Fibroblast of peridontal ligament (primary cell): ENCODE data around the gene PLEKHJ1.

Source experiments
- DNase-seq: peaks from one replicate; pipeline ENCODE4 v3.0.0-alpha.2; 2010; ENCODE audit errors: extremely low read depth

Gene PLEKHJ1

DNA sequence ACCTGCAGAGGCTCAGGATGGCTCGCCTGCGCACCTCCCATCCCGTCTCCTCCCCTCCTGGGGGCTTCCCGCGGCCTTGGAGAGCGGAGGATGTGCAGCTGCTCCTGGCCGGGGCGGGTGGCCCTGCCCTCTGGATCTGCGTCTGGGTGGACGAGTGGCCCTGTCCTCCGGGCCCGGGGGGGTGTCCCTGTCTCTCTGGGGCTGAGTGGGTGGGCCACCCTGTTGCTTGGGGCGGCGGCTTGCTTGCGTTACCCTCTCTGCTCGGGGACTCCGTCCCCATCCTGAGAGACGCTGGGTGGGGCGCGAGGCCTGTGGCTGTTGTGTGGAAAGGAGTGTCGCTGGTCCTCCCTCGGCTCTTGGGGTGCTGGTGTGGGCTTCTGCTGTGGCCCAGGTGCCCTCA, 37.8 kb downstream of the PLEKHJ1 start:
- no peak for DNase-seq

- DNase-seq: no peak
Measured at GRCh38 chr19:2197270-2197669, 38.9 kb downstream of the PLEKHJ1 start.

GRCh38 chr19:2195914-2196313, 40.2 kb downstream of the PLEKHJ1 start:
- DNase-seq: no peak

DNA sequence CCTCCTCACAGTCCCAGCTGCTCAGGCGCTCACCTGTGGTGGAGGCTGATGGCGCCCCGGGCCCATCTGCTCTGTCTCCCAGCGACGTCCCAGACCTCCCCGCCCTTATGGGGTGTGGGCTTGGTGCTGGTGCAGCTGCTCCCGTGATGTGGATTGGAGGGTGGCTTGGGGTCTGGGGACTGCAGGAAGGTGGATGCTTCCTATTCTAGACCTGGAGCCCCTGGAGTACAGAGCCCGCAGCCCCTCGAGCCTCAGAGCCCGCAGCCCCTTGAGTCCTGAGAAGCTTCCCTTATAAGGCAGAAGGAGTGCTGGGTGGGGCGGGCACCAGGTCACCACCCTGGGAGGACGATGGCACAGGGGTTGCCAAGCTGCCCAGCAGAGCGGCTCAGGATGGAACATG, 40.8 kb downstream of the PLEKHJ1 start:
- DNase-seq: no peak

GRCh38 chr19:2194513-2195078, 41.5 kb downstream of the PLEKHJ1 start:
- no peak for DNase-seq

DNA sequence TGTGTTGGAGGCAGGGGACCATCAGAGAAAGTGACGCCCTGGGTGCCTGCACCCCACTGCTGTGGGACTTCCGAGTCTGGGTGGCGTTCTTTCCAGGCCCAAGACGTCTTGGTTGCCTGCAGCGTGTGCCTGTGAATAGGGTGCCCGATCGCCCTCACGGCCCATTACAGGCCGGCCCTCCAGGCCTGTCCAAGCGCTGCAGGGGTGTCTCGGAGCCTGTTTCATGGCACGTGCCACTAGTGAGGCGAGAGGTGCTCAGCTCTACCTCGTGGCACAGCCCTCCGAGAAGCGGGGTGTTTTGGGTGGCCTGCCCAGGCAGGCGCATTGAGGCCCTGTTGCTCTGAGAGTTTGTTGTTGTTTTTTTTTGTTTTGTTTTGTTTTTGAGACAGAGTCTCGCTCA, 42.3 kb downstream of the PLEKHJ1 start:
- DNase-seq: no peak

- no peak for DNase-seq
Measured at GRCh38 chr19:2192862-2193261, 43.3 kb downstream of the PLEKHJ1 start.

DNA sequence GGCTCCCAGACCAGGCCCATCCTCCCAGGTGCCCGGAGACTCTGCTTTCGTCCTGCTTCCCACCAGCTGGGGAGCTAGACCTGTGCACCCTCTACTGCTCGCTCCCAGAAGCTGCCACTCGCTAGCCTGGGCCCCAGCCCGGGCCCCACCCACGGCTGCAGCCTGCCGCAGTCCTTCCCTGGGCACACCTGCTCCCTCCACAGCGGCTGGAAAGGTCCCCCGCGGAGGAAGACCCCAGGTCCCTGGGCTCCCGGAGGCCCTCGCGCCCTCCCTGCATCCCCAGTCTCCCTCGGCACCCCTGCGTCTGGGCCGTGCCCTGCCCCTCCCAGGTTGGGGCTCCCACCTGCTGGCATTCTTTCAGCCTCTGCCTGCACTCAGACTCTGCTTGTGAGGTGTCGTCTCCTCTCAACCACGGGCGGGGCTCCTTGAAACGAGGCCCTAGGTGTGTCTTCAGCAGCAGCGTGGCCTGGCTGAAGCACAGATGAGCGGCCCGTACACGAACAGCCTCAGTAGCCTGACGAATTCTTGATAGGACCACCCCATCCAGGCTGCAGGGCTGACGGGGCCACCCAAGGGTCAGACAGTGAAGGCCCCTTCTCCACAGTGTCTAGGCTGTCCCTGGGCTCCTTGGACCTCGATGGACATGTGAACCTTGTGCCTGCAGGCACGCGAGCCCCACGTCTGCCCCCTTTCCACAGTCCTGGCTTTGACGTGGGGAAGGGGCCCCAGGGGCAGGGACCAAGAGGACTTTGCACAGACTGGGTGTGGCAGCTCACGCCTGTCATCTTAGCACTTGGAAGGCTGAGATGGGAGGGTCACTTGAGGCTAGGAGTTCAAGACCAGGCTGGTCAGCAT, 44.4 kb downstream of the PLEKHJ1 start:
- DNase-seq: no peak

DNA sequence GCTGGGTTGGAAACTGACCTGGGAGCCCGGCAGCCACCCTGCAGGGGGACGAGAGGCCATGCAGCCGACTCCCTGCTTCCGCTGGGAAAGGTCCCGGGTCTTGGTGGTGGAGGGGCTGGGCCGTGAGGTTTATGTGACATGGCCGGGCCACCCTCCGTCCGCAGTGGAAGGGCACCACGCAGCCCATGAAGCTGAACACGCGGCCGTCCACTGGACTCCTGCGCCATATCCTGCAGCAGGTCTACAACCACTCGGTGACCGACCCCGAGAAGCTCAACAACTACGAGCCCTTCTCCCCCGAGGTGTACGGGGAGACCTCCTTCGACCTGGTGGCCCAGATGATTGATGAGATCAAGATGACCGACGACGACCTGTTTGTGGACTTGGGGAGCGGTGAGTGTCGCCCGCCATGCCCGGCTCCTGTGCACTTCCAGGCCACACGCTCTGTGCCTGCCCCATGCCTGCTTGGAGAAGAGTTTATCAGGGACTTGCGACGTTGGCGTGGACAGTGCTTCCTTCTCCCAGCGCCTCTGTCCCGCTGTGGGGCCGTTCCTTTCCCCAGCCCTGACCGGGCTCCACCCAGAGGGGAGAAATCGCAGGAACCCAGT, 45.2 kb downstream of the PLEKHJ1 start:
- no peak for DNase-seq

- no peak for DNase-seq
Measured at GRCh38 chr19:2189880-2190279, 46.2 kb downstream of the PLEKHJ1 start.

- peak; percentile 48 for DNase-seq
Measured at GRCh38 chr19:2188708-2189385, 47.3 kb downstream of the PLEKHJ1 start.

DNA sequence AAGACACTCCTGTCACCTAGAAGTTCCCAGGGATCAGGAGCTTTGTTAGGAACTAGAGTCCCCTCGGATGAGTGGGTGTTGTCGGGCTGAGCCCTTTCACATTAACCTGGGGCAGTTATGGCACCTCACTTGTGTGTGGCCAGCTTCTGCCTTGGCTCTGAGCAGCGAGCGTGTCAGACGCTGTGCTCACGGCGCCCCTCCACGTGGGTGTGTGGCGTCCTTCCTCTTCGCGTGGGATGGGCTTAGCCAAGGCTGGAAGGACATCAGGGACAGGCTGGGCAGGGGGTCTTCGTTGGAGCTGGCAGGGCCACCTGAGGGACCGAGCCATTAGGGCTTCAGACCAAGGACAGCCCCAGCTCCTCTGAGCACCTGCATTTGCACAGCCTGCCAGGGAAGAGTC, 49.0 kb downstream of the PLEKHJ1 start:
- no peak for DNase-seq

DNA sequence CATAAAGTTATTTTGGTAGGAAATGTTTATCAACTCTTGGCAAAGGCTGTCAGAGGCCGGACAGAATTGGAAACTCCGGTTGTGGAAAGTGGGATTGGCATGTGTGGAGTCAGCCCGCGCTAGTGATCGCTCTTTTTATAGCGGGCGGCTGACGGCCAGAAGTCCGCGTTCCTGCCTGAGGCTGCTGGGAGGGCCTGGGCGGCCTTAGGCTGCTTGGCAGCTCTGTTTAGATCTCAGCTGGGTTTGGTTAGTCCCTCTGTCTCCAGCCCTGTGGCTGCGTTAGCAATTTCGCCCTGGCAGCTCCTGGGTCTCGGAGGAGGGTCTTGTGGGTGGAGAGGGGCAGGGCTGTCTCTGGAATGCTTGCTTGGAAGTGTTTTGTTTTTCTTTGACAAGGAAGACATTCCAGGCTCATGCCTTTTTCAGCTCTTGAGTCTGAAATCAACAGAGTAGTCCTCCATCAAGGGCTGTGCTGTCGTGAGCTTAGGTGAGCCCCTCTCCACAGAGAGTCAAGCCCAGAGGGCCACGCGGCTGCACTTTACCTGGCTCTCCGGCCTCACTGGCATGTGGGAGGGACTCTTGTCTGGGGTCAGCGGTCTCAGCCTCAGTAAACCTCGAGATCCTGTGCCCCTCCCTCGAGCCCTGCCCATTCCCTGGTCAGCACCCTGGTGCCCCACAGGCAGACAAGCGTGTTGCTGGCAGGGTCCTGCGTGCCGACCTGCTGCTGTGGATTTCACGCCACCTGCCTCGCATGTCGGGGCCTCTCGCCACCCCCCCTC, 49.9 kb downstream of the PLEKHJ1 start:
- peak; percentile 99 for DNase-seq

DNA sequence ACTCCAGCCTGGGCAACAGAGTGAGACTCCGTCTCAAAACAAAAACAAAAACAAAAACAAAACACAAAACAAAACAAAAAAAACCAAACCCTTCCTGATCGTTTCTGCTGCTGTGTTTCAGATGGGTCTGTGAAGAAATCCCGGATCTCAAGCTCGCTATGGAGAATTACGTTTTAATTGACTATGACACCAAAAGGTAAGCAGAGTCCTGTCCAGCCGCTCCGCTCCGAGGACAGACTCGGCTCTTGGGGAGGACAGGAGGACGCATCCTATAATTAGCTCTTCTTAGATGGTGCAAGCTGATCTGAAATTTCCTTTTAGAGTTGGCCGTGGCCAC, 50.4 kb downstream of the PLEKHJ1 start:
- DNase-seq: no peak

DNA sequence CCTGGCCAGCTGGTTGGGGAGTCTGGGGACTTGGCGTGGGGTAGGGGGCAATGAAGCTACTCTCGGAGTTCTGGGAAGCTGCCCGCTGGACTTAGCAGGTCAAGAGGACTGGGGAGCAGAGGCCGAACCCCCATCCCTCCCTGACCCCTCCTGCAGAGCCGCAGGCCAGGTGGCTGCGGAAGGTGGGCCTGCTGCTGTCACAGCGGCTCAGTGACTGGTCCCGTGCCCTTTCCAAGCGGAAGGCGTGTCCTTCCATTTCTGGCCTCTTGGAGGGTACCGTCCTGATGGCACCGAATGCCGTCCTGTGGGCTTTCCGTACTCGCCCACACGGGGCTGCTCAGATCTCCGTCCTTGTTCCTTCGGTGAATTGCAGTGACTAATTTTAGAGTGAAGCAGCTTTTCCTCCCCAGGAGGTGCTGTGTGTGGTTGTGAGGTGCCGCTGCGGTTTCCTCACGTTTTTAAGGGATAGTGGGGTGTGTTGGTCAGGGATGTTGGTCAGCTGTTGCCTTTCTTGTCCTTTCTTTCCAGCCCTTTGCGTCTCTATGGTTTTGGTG, 51.6 kb downstream of the PLEKHJ1 start:
- DNase-seq: no peak
